Fibroblast of lung (primary cell): Measurements from ENCODE around the gene CDC37. TPM values are rescaled to one million over a fixed set of nuclear protein-coding genes. Genes with fewer than 3 reads are reported as not detected.
"Not testable (repeated sequence)": the region's sequence is repeated elsewhere in the genome, so short reads cannot be mapped to it uniquely, and the experiment has no call there.

Experiments used
- DNase-seq, 2 donors: peaks; one replicate each; pipeline versions ENCODE4 v3.0.0 to v3.0.0-alpha.2; 2010; ENCODE audit warnings: low read depth in 2 of 2
- H2AFZ ChIP-seq: 2 replicates; pipeline ENCODE4 v1.5.1; 2012; ENCODE audit warnings: low read length, control low read depth, inconsistent platforms
- H3K27ac ChIP-seq: 2 replicates; pipeline ENCODE4 v1.5.1; 2011; ENCODE audit warnings: low read length, control low read depth; ENCODE audit not compliant: insufficient read depth
- H3K27me3 ChIP-seq: 2 replicates; pipeline ENCODE4 v1.5.1; 2011; ENCODE audit warnings: mild to moderate bottlenecking, low read length; ENCODE audit not compliant: control insufficient read depth, insufficient read depth
- H3K36me3 ChIP-seq: 2 replicates; pipeline ENCODE4 v1.5.1; 2011; ENCODE audit warnings: low read length; ENCODE audit not compliant: control insufficient read depth, insufficient read depth
- H3K4me1 ChIP-seq: 2 replicates; pipeline ENCODE4 v1.5.1; 2011; ENCODE audit warnings: low read length; ENCODE audit not compliant: control insufficient read depth, insufficient read depth; ENCODE audit errors: extremely low read depth
- H3K4me2 ChIP-seq: 2 replicates; pipeline ENCODE4 v1.5.1; 2011; ENCODE audit warnings: low read length, control low read depth; ENCODE audit not compliant: insufficient read depth; ENCODE audit errors: extremely low read depth
- H3K4me3 ChIP-seq, 4 experiments: fragments of 200-600 bp in 1 of 4; sonication (generic) in 1 of 4; replicated peaks in 1 of 4; 2 replicates each; pipeline ENCODE4 v1.5.1; 2011 to 2016; ENCODE audit warnings: low read length in 4 of 4, low read depth in 3 of 4, mild to moderate bottlenecking in 3 of 4, control low read depth in 2 of 4, inconsistent platforms in 1 of 4, mixed read lengths in 1 of 4; ENCODE audit not compliant: insufficient read depth in 1 of 4; ENCODE audit errors: control extremely low read depth in 1 of 4
- H3K79me2 ChIP-seq: 2 replicates; pipeline ENCODE4 v1.5.1; 2012; ENCODE audit warnings: mild to moderate bottlenecking, low read length, inconsistent platforms; ENCODE audit not compliant: control insufficient read depth, insufficient read depth
- H3K9ac ChIP-seq: 2 replicates; pipeline ENCODE4 v1.5.1; 2011; ENCODE audit warnings: mild to moderate bottlenecking, low read length, control low read depth; ENCODE audit not compliant: insufficient read depth
- H3K9me3 ChIP-seq: 2 replicates; pipeline ENCODE4 v1.5.1; 2012; ENCODE audit warnings: low read depth, low read length; ENCODE audit not compliant: control insufficient read depth, insufficient read depth
- H4K20me1 ChIP-seq: 2 replicates; pipeline ENCODE4 v1.5.1; 2011; ENCODE audit warnings: low read length; ENCODE audit not compliant: control insufficient read depth, insufficient read depth; ENCODE audit errors: extremely low read depth
- EZH2 ChIP-seq: IDR thresholded peaks from 2 replicates; pipeline ENCODE4 v1.5.1; 2012; ENCODE audit warnings: low read length, control low read depth, mild to moderate bottlenecking; ENCODE audit errors: missing control alignments
- polyA plus RNA-seq, 2 donors: library from polyadenylated mRNA; depleted of rRNA in 1 of 2; stranded (reverse) in 1 of 2; unstranded in 1 of 2; fragments of >200 nt; gene quantifications; 2 replicates each; pipeline ENCODE4 v1.2.1, GENCODE V29; 2011 to 2012; ENCODE audit warnings: missing spikeins in 1 of 2
- total RNA-seq: library from RNA; depleted of rRNA; stranded (reverse); fragments of >200 nt; gene quantifications from 2 replicates; pipeline ENCODE4 v1.2.1, GENCODE V29; 2014
- TF ChIP-seq, protein P1 (sequence below), 2 donors: IDR thresholded peaks in 1 of 2; conservative IDR thresholded peaks in 1 of 2; 1 replicate in 1 of 2; 2 replicates in 1 of 2; pipeline ENCODE4 v1.5.1; 2011 to 2012; ENCODE audit warnings: low read length in 2 of 2, control low read depth in 1 of 2, inconsistent platforms in 1 of 2, low read depth in 1 of 2, mild to moderate bottlenecking in 1 of 2

The CDC37 gene
- total and polyA plus RNA-seq, 2 donors (not counting 1 experiment from before 2014, with no cell fraction given): 129 to 266 TPM

DNA sequence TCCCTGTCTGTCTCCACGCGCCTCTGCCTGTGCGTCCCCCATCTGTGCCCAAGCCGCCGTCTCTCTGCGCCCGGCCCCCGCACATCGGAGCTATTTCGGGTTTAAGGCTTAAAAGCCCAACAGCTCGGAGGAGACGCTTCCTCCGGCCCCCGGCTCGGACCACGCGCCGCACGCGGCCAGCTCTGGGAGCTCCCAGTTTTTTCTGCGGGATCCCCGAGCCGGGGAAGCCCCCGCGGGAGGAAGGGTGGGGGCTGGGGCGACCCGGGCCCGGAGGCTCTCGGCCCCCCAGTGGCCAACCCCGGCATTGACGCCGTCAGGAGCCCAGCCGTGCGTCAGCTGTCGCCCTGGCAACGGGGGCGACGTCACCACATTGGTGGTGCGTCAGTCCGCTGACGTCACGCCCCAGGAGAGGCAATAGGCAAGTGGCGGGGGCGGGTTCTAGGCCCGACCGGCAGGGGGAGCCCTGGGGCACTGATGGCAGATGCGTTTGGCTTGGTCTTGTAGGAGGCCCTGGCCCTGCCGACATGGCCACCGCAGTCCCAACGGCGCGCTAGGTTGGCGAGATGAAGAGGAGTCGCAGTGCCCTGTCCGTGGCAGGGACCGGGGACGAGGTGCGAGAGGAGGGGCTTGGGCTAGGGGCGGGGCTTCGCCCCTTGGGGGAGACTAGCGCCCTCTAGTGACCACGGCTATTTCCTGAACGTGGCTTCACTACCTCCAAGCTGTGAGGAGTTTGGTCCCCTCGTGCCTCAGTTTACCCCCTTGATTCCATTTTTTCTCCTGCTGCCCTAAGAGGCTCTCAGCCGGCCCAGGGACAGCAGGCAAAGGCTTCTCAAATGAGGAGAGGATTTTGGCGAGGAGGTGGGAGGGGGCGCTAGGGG is 13.3 kb upstream of the CDC37 start:
- peaks cover 27% of the 10 kb centered on the region for H3K27me3 ChIP-seq
- H3K9ac ChIP-seq: peak overlapping the region; percentile 60
- peak overlapping the region; percentile 39 for H3K27ac ChIP-seq
- H3K4me1 ChIP-seq: peaks cover 15% of the 10 kb centered on the region
- DNase-seq: peak; percentile 75 to 89
- no peak for TF ChIP-seq EZH2
- TF ChIP-seq, protein P1, sequence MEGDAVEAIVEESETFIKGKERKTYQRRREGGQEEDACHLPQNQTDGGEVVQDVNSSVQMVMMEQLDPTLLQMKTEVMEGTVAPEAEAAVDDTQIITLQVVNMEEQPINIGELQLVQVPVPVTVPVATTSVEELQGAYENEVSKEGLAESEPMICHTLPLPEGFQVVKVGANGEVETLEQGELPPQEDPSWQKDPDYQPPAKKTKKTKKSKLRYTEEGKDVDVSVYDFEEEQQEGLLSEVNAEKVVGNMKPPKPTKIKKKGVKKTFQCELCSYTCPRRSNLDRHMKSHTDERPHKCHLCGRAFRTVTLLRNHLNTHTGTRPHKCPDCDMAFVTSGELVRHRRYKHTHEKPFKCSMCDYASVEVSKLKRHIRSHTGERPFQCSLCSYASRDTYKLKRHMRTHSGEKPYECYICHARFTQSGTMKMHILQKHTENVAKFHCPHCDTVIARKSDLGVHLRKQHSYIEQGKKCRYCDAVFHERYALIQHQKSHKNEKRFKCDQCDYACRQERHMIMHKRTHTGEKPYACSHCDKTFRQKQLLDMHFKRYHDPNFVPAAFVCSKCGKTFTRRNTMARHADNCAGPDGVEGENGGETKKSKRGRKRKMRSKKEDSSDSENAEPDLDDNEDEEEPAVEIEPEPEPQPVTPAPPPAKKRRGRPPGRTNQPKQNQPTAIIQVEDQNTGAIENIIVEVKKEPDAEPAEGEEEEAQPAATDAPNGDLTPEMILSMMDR (conservative IDR thresholded peaks at IDR 0.05 in 1 of 2, IDR thresholded peaks at IDR 0.05 in 1 of 2; ENCODE audit: low read depth in 1 of 2, low read length in 2 of 2): peak; percentile 65 to 69
- H3K4me2 ChIP-seq: peak overlapping the region; percentile 74
- peak overlapping the region; percentile 42 to 69 (median 56) for H3K4me3 ChIP-seq
- no peaks in the 10 kb centered on the region for H3K79me2 ChIP-seq
- no peaks in the 10 kb centered on the region for H3K36me3 ChIP-seq
- no peaks in the 10 kb centered on the region for H3K9me3 ChIP-seq
- no peaks in the 10 kb centered on the region for H4K20me1 ChIP-seq
- peak overlapping the region; percentile 78 for H2AFZ ChIP-seq

DNA sequence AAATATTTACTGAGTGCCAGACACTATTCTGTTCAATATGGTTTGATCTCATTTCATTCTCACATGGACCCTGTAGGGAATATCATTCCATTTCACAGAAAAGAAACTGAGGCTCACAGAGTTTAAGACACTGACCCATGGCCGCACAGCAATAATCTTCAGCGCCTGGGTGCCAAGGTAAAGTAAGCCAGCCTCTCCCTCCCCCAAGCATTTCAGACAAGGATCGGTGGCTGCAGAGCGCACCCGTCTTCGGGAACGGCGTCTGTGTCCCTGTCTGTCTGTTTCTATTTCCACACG is 12.7 kb upstream of the CDC37 start:
- Histone ChIP-seq H4K20me1 (no peaks in the 10 kb centered on the region), H2AFZ (peak overlapping the region; percentile 78), H3K4me3 (peak overlapping the region; percentile 42 to 69 (median 56)), H3K79me2 (no peaks in the 10 kb centered on the region), H3K4me2 (peak overlapping the region; percentile 74), H3K4me1 (peaks cover 15% of the 10 kb centered on the region), H3K9me3 (no peaks in the 10 kb centered on the region), H3K9ac (peak overlapping the region; percentile 60), H3K27me3 (peaks cover 21% of the 10 kb centered on the region), H3K27ac (peak overlapping the region; percentile 13), H3K36me3 (no peaks in the 10 kb centered on the region)
- DNase-seq: no peak
- TF ChIP-seq, protein P1 (conservative IDR thresholded peaks at IDR 0.05 in 1 of 2, IDR thresholded peaks at IDR 0.05 in 1 of 2; ENCODE audit: low read depth in 1 of 2, low read length in 2 of 2): no peak
- no peak for TF ChIP-seq EZH2

DNA sequence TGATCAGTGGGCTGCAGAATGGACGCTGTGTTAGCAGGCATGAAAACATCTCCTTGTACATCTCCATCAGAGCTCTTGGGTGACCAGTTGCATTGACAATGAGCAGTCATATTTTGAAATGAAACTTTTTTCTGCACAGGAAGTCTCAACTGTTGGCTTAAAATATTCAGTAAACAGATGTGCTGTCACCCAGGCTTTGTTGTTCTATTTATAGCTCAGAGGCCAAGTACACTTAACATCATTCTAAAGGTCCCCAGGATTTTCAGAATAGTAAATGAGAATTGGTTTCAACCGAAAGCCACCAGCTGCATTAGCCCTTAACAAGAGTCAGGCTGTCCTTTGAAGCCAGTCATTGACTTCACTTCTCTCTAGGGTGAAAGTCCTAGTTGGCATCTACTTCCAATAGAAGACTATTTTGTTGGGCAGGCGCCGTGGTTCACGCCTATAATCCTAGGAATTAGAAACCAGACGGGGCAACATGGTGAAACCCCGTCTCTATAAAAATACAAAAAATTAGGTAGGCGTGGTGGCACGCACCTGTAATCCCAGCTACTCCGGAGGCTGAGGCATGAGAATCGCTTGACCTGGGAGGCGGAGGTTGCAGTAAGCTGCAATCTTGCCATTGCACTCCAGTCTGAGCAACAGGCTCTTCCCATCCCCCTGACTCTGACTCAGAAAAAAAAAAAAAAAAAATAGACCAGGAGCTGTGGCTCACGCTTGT is 9.1 kb upstream of the CDC37 start:
- no peaks in the 10 kb centered on the region for H3K36me3 ChIP-seq
- peaks cover 4% of the 10 kb centered on the region for H3K4me1 ChIP-seq
- H3K4me3 ChIP-seq: no peak overlapping the region
- no peak overlapping the region for H3K27ac ChIP-seq
- no peaks in the 10 kb centered on the region for H4K20me1 ChIP-seq
- TF ChIP-seq, protein P1 (conservative IDR thresholded peaks at IDR 0.05 in 1 of 2, IDR thresholded peaks at IDR 0.05 in 1 of 2; ENCODE audit: low read depth in 1 of 2, low read length in 2 of 2): no peak
- TF ChIP-seq EZH2: no peak
- H2AFZ ChIP-seq: no peak overlapping the region
- no peak overlapping the region for H3K9ac ChIP-seq
- H3K4me2 ChIP-seq: no peak overlapping the region
- H3K79me2 ChIP-seq: no peaks in the 10 kb centered on the region
- no peak for DNase-seq
- H3K9me3 ChIP-seq: no peaks in the 10 kb centered on the region
- H3K27me3 ChIP-seq: no peaks in the 10 kb centered on the region

DNA sequence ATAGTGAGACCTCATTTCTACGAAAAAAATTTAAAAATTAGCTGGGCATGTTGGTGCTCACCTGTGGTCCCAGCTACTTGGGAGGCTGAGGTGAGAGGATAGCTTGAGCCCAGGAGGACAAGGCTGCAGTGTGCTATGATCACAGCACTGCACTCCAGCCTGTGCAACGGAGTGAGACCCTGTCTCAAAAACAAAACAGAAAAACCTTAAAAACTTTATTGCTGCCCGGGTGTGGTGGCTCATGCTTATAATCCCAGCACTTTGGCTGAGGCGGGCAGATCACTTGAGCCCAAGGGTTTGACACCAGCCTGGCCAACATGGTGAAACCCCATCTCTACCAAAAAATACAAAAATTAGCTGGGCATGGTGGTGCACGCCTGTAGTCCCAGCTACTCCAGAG is 7.9 kb upstream of the CDC37 start:
- not testable (repeated sequence) for H3K9me3 ChIP-seq, H3K4me2 ChIP-seq, H3K27me3 ChIP-seq, H3K79me2 ChIP-seq, H3K36me3 ChIP-seq, H3K9ac ChIP-seq, H3K4me3 ChIP-seq, H3K27ac ChIP-seq, H3K4me1 ChIP-seq, H4K20me1 ChIP-seq, H2AFZ ChIP-seq, DNase-seq
